Neural progenitor cell (in vitro differentiated cells): ENCODE results near the gene BCL10. TPM values are rescaled to one million over a fixed set of nuclear protein-coding genes. Genes with fewer than 3 reads are reported as not detected.

Experiments
- DNase-seq: peaks from one replicate; pipeline ENCODE4 v3.0.0-alpha.2; 2016; ENCODE audit warnings: low spot score
- H2AFZ ChIP-seq: fragments of 200-600 bp; sonication (generic); replicated peaks from 2 replicates; pipeline ENCODE4 v1.6.1; 2016; ENCODE audit warnings: antibody characterized with exemption
- H3F3A ChIP-seq: fragments of 200-600 bp; sonication (generic); 2 replicates; pipeline ENCODE4 v1.6.1; 2016; ENCODE audit warnings: antibody characterized with exemption, low read depth
- H3K27ac ChIP-seq: fragments of 200-600 bp; sonication (generic); 2 replicates; pipeline ENCODE4 v1.5.1; 2016; ENCODE audit warnings: mild to moderate bottlenecking
- H3K27me3 ChIP-seq: fragments of 200-600 bp; sonication (generic); 2 replicates; pipeline ENCODE4 v1.6.1; 2016; ENCODE audit warnings: mild to moderate bottlenecking, moderate library complexity
- H3K36me3 ChIP-seq: fragments of 200-600 bp; sonication (generic); 2 replicates; pipeline ENCODE4 v1.5.1; 2016
- H3K4me1 ChIP-seq: fragments of 200-600 bp; sonication (generic); 2 replicates; pipeline ENCODE4 v1.6.1; 2016; ENCODE audit warnings: mixed run types
- H3K4me2 ChIP-seq: fragments of 200-600 bp; sonication (generic); 2 replicates; pipeline ENCODE4 v1.6.1; 2016
- H3K4me3 ChIP-seq: fragments of 200-600 bp; sonication (generic); 2 replicates; pipeline ENCODE4 v1.5.1; 2016
- H3K79me2 ChIP-seq: fragments of 200-600 bp; sonication (generic); 2 replicates; pipeline ENCODE4 v1.6.1; 2016; ENCODE audit warnings: low read depth
- H3K9ac ChIP-seq: fragments of 200-600 bp; sonication (generic); 2 replicates; pipeline ENCODE4 v1.6.1; 2016
- H3K9me3 ChIP-seq: fragments of 200-600 bp; sonication (generic); 2 replicates; pipeline ENCODE4 v1.5.1; 2016; ENCODE audit warnings: low read depth
- H4K20me1 ChIP-seq: fragments of 200-600 bp; sonication (generic); 2 replicates; pipeline ENCODE4 v1.6.1; 2016; ENCODE audit warnings: low read depth
- H3K27ac Mint-ChIP-seq: 3 replicates; pipeline ENCODE4 v1.8.0; 2021; ENCODE audit warnings: mixed read lengths
- H3K27me3 Mint-ChIP-seq: 2 replicates; pipeline ENCODE4 v1.8.0; 2022; ENCODE audit warnings: low read depth, mild to moderate bottlenecking, inconsistent platforms, moderate library complexity, mixed read lengths; ENCODE audit not compliant: insufficient read depth
- H3K36me3 Mint-ChIP-seq: 3 replicates; pipeline ENCODE4 v1.8.0; 2021; ENCODE audit warnings: mixed read lengths
- H3K4me1 Mint-ChIP-seq: 3 replicates; pipeline ENCODE4 v1.8.0; 2021; ENCODE audit warnings: mixed read lengths
- H3K4me3 Mint-ChIP-seq: 3 replicates; pipeline ENCODE4 v1.8.0; 2021; ENCODE audit warnings: mild to moderate bottlenecking, moderate library complexity, mixed read lengths
- H3K9me3 Mint-ChIP-seq: 3 replicates; pipeline ENCODE4 v1.8.0; 2020; ENCODE audit warnings: mixed read lengths
- EZH2 ChIP-seq: fragments of 200-600 bp; sonication (generic); IDR thresholded peaks from 2 replicates; pipeline ENCODE4 v1.6.1; 2017; ENCODE audit warnings: antibody characterized with exemption, mild to moderate bottlenecking, moderate library complexity
- EZH2phosphoT487 ChIP-seq: fragments of 200-600 bp; sonication (generic); IDR thresholded peaks from 2 replicates; pipeline ENCODE4 v1.6.1; 2017; ENCODE audit warnings: antibody characterized with exemption
- total RNA-seq: library from RNA; depleted of rRNA; stranded (reverse); fragments of >200 nt; gene quantifications from 2 replicates; pipeline ENCODE4 v1.2.3, GENCODE V29; 2015; ENCODE audit warnings: low replicate concordance
- TF ChIP-seq, protein P1 (sequence below): fragments of 200-600 bp; sonication (generic); IDR thresholded peaks from 2 replicates; pipeline ENCODE4 v1.5.1; 2017; ENCODE audit warnings: antibody characterized with exemption, mild to moderate bottlenecking

The BCL10 gene
- total RNA-seq, 1 donor from 2014 or later, result 28.2 TPM

DNA sequence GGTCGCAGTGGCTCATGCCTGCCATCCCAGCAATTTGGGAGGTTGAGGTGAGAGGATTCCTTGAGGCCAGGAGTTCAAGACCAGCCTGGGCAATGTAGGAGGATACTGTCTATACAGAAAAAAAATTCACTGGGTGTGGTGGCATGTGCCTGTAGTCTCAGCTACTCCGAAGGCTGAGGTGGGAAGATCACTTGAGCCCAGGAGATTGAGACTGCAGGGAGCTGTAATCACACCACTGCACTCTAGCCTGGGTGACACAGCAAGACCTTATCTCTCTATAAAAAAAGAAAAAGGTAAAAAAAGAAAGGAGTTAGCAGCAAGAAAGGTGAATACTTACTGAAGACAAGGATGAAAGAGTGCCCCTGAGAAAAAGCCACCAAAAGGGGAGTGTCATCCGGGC, 23.7 kb upstream of the BCL10 start:
- no peaks in the 10 kb centered on the region for H3K9me3 ChIP-seq
- no peak overlapping the region for H3K9ac ChIP-seq
- no peaks in the 10 kb centered on the region for H3K27me3 ChIP-seq
- peaks cover 2% of the 10 kb centered on the region for H3K27me3 Mint-ChIP-seq
- no peaks in the 10 kb centered on the region for H3F3A ChIP-seq
- no peaks in the 10 kb centered on the region for H3K4me1 ChIP-seq
- H2AFZ ChIP-seq, result no peak overlapping the region
- DNase-seq, result no peak
- H3K9me3 Mint-ChIP-seq, result no peaks in the 10 kb centered on the region
- H3K36me3 ChIP-seq, result no peaks in the 10 kb centered on the region
- H3K4me3 ChIP-seq, result no peak overlapping the region
- H3K27ac ChIP-seq, result no peak overlapping the region
- no peaks in the 10 kb centered on the region for H3K79me2 ChIP-seq
- no peak for TF ChIP-seq EZH2phosphoT487
- TF ChIP-seq, protein P1, sequence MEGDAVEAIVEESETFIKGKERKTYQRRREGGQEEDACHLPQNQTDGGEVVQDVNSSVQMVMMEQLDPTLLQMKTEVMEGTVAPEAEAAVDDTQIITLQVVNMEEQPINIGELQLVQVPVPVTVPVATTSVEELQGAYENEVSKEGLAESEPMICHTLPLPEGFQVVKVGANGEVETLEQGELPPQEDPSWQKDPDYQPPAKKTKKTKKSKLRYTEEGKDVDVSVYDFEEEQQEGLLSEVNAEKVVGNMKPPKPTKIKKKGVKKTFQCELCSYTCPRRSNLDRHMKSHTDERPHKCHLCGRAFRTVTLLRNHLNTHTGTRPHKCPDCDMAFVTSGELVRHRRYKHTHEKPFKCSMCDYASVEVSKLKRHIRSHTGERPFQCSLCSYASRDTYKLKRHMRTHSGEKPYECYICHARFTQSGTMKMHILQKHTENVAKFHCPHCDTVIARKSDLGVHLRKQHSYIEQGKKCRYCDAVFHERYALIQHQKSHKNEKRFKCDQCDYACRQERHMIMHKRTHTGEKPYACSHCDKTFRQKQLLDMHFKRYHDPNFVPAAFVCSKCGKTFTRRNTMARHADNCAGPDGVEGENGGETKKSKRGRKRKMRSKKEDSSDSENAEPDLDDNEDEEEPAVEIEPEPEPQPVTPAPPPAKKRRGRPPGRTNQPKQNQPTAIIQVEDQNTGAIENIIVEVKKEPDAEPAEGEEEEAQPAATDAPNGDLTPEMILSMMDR, result no peak
- no peak for TF ChIP-seq EZH2
- no peaks in the 10 kb centered on the region for H3K4me1 Mint-ChIP-seq
- H3K27ac Mint-ChIP-seq, result no peak overlapping the region
- no peak overlapping the region for H3K4me3 Mint-ChIP-seq
- H3K36me3 Mint-ChIP-seq, result no peaks in the 10 kb centered on the region
- H3K4me2 ChIP-seq, result no peak overlapping the region
- no peaks in the 10 kb centered on the region for H4K20me1 ChIP-seq

DNA sequence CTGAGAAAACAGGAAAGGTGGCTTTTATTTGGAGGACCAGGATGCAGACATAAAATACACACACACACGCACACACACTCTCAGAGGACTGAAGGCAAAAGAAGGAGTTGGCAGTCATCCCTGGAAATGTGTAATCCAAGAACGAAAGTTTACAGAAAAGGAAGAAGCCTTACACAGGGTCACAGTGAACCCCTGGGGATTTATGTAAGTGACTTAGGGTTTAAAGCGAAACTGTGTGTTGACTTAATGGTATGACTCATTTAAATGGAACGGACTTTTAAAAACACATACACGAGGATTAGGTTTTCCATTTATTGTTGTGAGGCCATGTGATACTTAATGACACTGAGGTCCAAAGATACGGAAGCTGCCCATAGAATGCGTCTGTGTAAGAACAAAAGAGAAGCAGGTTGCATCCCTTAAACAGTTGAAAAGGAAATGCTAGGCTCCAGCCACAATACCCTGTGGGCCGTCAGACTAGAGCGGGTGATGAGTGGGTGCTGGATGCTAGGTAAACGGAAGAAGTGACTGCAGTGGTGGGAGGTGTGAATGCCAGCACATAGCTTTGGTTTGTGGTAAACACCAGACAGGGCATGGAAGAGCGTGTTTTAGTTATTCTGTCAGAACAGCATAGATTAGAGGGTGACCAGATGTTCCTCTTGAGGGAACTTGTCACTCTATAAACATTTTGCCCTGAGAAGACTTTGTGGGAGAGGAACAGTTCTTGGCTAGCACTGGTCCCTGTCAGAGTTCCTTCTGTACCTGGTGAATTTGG, 21.6 kb upstream of the BCL10 start:
- no peak overlapping the region for H3K4me3 ChIP-seq
- no peaks in the 10 kb centered on the region for H3K36me3 ChIP-seq
- H3K27me3 ChIP-seq, result no peaks in the 10 kb centered on the region
- H4K20me1 ChIP-seq, result no peaks in the 10 kb centered on the region
- H3K4me2 ChIP-seq, result no peak overlapping the region
- peaks cover 5% of the 10 kb centered on the region for H3K27me3 Mint-ChIP-seq
- no peaks in the 10 kb centered on the region for H3F3A ChIP-seq
- no peak overlapping the region for H3K4me3 Mint-ChIP-seq
- H3K9me3 ChIP-seq, result no peaks in the 10 kb centered on the region
- H3K9me3 Mint-ChIP-seq, result no peaks in the 10 kb centered on the region
- DNase-seq, result no peak
- no peak overlapping the region for H3K9ac ChIP-seq
- H3K36me3 Mint-ChIP-seq, result no peaks in the 10 kb centered on the region
- no peak overlapping the region for H3K27ac Mint-ChIP-seq
- no peak overlapping the region for H2AFZ ChIP-seq
- H3K27ac ChIP-seq, result no peak overlapping the region
- H3K4me1 ChIP-seq, result no peaks in the 10 kb centered on the region
- no peaks in the 10 kb centered on the region for H3K79me2 ChIP-seq
- TF ChIP-seq, protein P1, result no peak
- TF ChIP-seq EZH2 (no peak), EZH2phosphoT487 (no peak)
- H3K4me1 Mint-ChIP-seq, result no peaks in the 10 kb centered on the region

DNA sequence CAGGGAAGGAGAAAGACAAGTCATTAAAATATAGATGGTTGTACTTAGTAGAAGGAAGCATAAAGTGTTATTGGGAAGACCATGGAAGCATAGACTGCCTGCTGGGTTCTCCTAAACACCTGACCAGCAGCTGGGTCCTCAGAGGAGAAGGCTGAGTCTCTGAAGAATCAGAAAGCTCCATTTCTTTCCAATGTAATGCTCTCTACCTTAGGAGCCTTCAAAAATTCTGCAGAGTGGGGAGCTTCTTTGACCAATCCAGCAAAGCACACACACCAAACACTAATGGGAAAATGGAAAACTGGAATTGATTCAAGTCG, 21.1 kb upstream of the BCL10 start:
- Histone ChIP-seq H3K9me3 (no peaks in the 10 kb centered on the region), H3K27ac (no peak overlapping the region), H2AFZ (no peak overlapping the region), H3K4me1 (no peaks in the 10 kb centered on the region), H3K4me2 (no peak overlapping the region), H3F3A (no peaks in the 10 kb centered on the region), H4K20me1 (no peaks in the 10 kb centered on the region), H3K4me3 (no peak overlapping the region), H3K79me2 (no peaks in the 10 kb centered on the region), H3K36me3 (no peaks in the 10 kb centered on the region), H3K27me3 (no peaks in the 10 kb centered on the region), H3K9ac (no peak overlapping the region)
- no peak overlapping the region for H3K27ac Mint-ChIP-seq
- no peaks in the 10 kb centered on the region for H3K4me1 Mint-ChIP-seq
- peaks cover 5% of the 10 kb centered on the region for H3K27me3 Mint-ChIP-seq
- no peaks in the 10 kb centered on the region for H3K36me3 Mint-ChIP-seq
- TF ChIP-seq, protein P1, result no peak
- TF ChIP-seq EZH2 (no peak), EZH2phosphoT487 (no peak)
- no peak overlapping the region for H3K4me3 Mint-ChIP-seq
- H3K9me3 Mint-ChIP-seq, result no peaks in the 10 kb centered on the region
- no peak for DNase-seq
